Natural killer cell (primary cell): Measurements from ENCODE around the gene GTF2H4. TPM values are rescaled to one million over a fixed set of nuclear protein-coding genes. Genes with fewer than 3 reads are reported as not detected.
"Not testable (repeated sequence)": the region's sequence is repeated elsewhere in the genome, so short reads cannot be mapped to it uniquely, and the experiment has no call there.

Source experiments
- ATAC-seq, 3 donors: fragments of 150-1000 bp in 2 of 3; fragments of 200-7000 bp in 1 of 3; cut with Tn5 transposase; 1 replicate in 1 of 3; 2 replicates in 2 of 3; pipeline ENCODE4 v1.10.0; 2021; ENCODE audit warnings: mild to moderate bottlenecking in 2 of 3, moderate library complexity in 2 of 3
- DNase-seq, 2 donors: peaks; one replicate each; pipeline versions ENCODE4 v3.0.0 to v3.0.0-alpha.2; 2013 to 2021; ENCODE audit warnings: mixed read lengths in 1 of 2
- H3K27ac ChIP-seq: one replicate; pipeline ENCODE4 v1.5.1; 2013; ENCODE audit warnings: mild to moderate bottlenecking, low read length
- H3K27me3 ChIP-seq: one replicate; pipeline ENCODE4 v1.6.1; 2013; ENCODE audit warnings: low read length; ENCODE audit not compliant: control insufficient read depth, insufficient read depth
- H3K36me3 ChIP-seq: one replicate; pipeline ENCODE4 v1.6.1; 2013; ENCODE audit warnings: low read length; ENCODE audit not compliant: control insufficient read depth, insufficient read depth
- H3K4me1 ChIP-seq: one replicate; pipeline ENCODE4 v1.6.1; 2013; ENCODE audit warnings: low read length; ENCODE audit not compliant: control insufficient read depth, insufficient read depth
- H3K4me3 ChIP-seq: one replicate; pipeline ENCODE4 v1.5.1; 2013; ENCODE audit warnings: low read length
- H3K9me3 ChIP-seq: one replicate; pipeline ENCODE4 v1.6.1; 2013; ENCODE audit warnings: low read length; ENCODE audit not compliant: control insufficient read depth, insufficient read depth
- H3K27ac Mint-ChIP-seq, 2 donors: one replicate each; pipeline ENCODE4 v1.8.0; 2022; ENCODE audit warnings: mild to moderate bottlenecking in 2 of 2, mixed read lengths in 2 of 2, moderate library complexity in 1 of 2
- H3K27me3 Mint-ChIP-seq, 2 donors: one replicate each; pipeline ENCODE4 v1.8.0; 2022; ENCODE audit warnings: low read depth in 2 of 2, mixed read lengths in 2 of 2
- H3K36me3 Mint-ChIP-seq: one replicate; pipeline ENCODE4 v1.8.0; 2022; ENCODE audit warnings: mixed read lengths
- H3K4me1 Mint-ChIP-seq, 2 donors: one replicate each; pipeline ENCODE4 v1.8.0; 2022; ENCODE audit warnings: mixed read lengths in 2 of 2
- H3K4me3 Mint-ChIP-seq: one replicate; pipeline ENCODE4 v1.8.0; 2022; ENCODE audit warnings: mild to moderate bottlenecking, moderate library complexity, mixed read lengths
- H3K9me3 Mint-ChIP-seq, 2 donors: one replicate each; pipeline ENCODE4 v1.8.0; 2022; ENCODE audit warnings: mixed read lengths in 2 of 2
- WGBS: methylation state at CpG from one replicate; pipeline ENCODE4 v1.1.7; 2013; ENCODE audit warnings: missing lambda C conversion rate; ENCODE audit not compliant: insufficient coverage; 5-methylcytosine and 5-hydroxymethylcytosine counted together
- intact Hi-C: fragments of 100-400 bp; cut with micrococcal nuclease; formaldehyde crosslinking; loops from one replicate; pipeline ENCODE4 v1.14.2; 2022
- total RNA-seq, 4 donors: library from RNA; stranded (reverse); fragments of 120-200 nt in 1 of 4; gene quantifications; one replicate each; pipeline versions ENCODE4 v1.2.3 to v1.2.4, GENCODE V29; 2013 to 2022
- TF ChIP-seq, protein P1 (sequence below): fragments of 200-600 bp; IDR thresholded peaks from one replicate; pipeline ENCODE4 v1.8.0; 2022; ENCODE audit warnings: antibody characterized with exemption

GTF2H4 gene
- total RNA-seq, 3 donors from 2014 or later (not counting 1 experiment from before 2014, with no cell fraction given): 13.5 to 17.9 (median 15.7) TPM

GRCh38 chr6:30897882-30898281 lies 10.1 kb upstream of the GTF2H4 start:
- Histone ChIP-seq H3K27ac (no peak overlapping the region), H3K4me3 (no peak overlapping the region), H3K4me1 (no peaks in the 10 kb centered on the region), H3K27me3 (no peaks in the 10 kb centered on the region), H3K9me3 (no peaks in the 10 kb centered on the region), H3K36me3 (no peaks in the 10 kb centered on the region)
- Mint-ChIP-seq H3K4me1 (no peaks in the 10 kb centered on the region), H3K9me3 (no peaks in the 10 kb centered on the region), H3K4me3 (no peak overlapping the region), H3K27ac (no peak overlapping the region), H3K36me3 (no peaks in the 10 kb centered on the region), H3K27me3 (peaks cover 0 to 17% of the 10 kb centered on the region in 2 donors)
- DNase-seq (no peak), ATAC-seq (no peak)
- WGBS: 96% methylated on average over 16 of the region's 16 CpGs
- TF ChIP-seq, protein P1, sequence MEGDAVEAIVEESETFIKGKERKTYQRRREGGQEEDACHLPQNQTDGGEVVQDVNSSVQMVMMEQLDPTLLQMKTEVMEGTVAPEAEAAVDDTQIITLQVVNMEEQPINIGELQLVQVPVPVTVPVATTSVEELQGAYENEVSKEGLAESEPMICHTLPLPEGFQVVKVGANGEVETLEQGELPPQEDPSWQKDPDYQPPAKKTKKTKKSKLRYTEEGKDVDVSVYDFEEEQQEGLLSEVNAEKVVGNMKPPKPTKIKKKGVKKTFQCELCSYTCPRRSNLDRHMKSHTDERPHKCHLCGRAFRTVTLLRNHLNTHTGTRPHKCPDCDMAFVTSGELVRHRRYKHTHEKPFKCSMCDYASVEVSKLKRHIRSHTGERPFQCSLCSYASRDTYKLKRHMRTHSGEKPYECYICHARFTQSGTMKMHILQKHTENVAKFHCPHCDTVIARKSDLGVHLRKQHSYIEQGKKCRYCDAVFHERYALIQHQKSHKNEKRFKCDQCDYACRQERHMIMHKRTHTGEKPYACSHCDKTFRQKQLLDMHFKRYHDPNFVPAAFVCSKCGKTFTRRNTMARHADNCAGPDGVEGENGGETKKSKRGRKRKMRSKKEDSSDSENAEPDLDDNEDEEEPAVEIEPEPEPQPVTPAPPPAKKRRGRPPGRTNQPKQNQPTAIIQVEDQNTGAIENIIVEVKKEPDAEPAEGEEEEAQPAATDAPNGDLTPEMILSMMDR: no peak
- intact Hi-C loops: no loop called here

GRCh38 chr6:30898750-30899360 lies 9.2 kb upstream of the GTF2H4 start:
- Histone ChIP-seq H3K36me3 (no peaks in the 10 kb centered on the region), H3K27ac (no peak overlapping the region), H3K4me1 (no peaks in the 10 kb centered on the region), H3K4me3 (no peak overlapping the region), H3K9me3 (no peaks in the 10 kb centered on the region), H3K27me3 (no peaks in the 10 kb centered on the region)
- no peak for ATAC-seq
- H3K9me3 Mint-ChIP-seq: no peaks in the 10 kb centered on the region
- no peaks in the 10 kb centered on the region for H3K36me3 Mint-ChIP-seq
- DNase-seq: no peak
- H3K4me3 Mint-ChIP-seq: no peak overlapping the region
- 93% methylated on average over 23 of the region's 23 CpGs for WGBS
- H3K27ac Mint-ChIP-seq: no peak overlapping the region
- no peaks in the 10 kb centered on the region for H3K4me1 Mint-ChIP-seq
- TF ChIP-seq, protein P1: no peak
- H3K27me3 Mint-ChIP-seq: peaks cover 0 to 16% of the 10 kb centered on the region in 2 donors
- intact Hi-C loops: no loop called here

GRCh38 chr6:30900863-30901417 lies 7.1 kb upstream of the GTF2H4 start:
- no peaks in the 10 kb centered on the region for H3K27me3 ChIP-seq
- no peak overlapping the region for H3K4me3 Mint-ChIP-seq
- no peaks in the 10 kb centered on the region for H3K9me3 ChIP-seq
- no peaks in the 10 kb centered on the region for H3K36me3 ChIP-seq
- H3K4me1 Mint-ChIP-seq: no peaks in the 10 kb centered on the region
- H3K27me3 Mint-ChIP-seq: peaks cover 0 to 8% of the 10 kb centered on the region in 2 donors
- no peak overlapping the region for H3K27ac Mint-ChIP-seq
- H3K4me3 ChIP-seq: no peak overlapping the region
- intact Hi-C loops: no loop called here
- DNase-seq (no peak), ATAC-seq (no peak)
- no peaks in the 10 kb centered on the region for H3K4me1 ChIP-seq
- H3K36me3 Mint-ChIP-seq: no peaks in the 10 kb centered on the region
- WGBS: 86% methylated on average over 1 of the region's 1 CpG
- H3K9me3 Mint-ChIP-seq: no peaks in the 10 kb centered on the region
- TF ChIP-seq, protein P1: no peak
- no peak overlapping the region for H3K27ac ChIP-seq

DNA sequence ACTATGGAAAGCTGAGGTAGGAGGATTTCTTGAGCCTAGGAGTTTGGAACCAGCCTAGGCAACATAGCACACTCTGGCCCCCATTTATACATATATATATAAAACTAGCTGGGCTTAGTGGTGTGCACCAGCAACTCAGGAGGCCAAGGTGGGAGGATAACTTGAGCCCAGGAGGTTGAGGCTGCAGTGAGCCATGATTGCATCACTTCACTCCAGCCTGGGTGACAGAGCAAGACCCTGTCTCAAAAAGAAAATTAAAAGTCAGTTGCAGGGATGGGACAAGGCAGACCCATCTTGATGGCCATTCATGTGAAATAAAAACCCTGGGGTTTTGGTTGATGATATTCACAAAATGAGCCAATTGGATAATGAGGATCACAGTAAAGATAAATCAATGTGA lies 6.6 kb upstream of the GTF2H4 start:
- no peaks in the 10 kb centered on the region for H3K36me3 Mint-ChIP-seq
- H3K36me3 ChIP-seq: no peaks in the 10 kb centered on the region
- no peaks in the 10 kb centered on the region for H3K4me1 ChIP-seq
- TF ChIP-seq, protein P1: no peak
- H3K4me3 Mint-ChIP-seq: no peak overlapping the region
- intact Hi-C loops: no loop called here
- peaks cover 0 to 7% of the 10 kb centered on the region in 2 donors for H3K27me3 Mint-ChIP-seq
- no peak overlapping the region for H3K27ac ChIP-seq
- H3K4me1 Mint-ChIP-seq: no peaks in the 10 kb centered on the region
- no peak overlapping the region for H3K27ac Mint-ChIP-seq
- no peak overlapping the region for H3K4me3 ChIP-seq
- no peaks in the 10 kb centered on the region for H3K27me3 ChIP-seq
- H3K9me3 ChIP-seq: no peaks in the 10 kb centered on the region
- DNase-seq: no peak
- H3K9me3 Mint-ChIP-seq: no peaks in the 10 kb centered on the region
- no peak for ATAC-seq

GRCh38 chr6:30902196-30902595 lies 5.8 kb upstream of the GTF2H4 start:
- WGBS: 89% methylated on average over 9 of the region's 9 CpGs
- H3K9me3 Mint-ChIP-seq, H3K36me3 Mint-ChIP-seq, H3K4me3 Mint-ChIP-seq, DNase-seq, H3K4me1 Mint-ChIP-seq, ATAC-seq, H3K27me3 Mint-ChIP-seq, H3K27ac Mint-ChIP-seq, H3K36me3 ChIP-seq, intact Hi-C loops, H3K27me3 ChIP-seq, H3K9me3 ChIP-seq, H3K27ac ChIP-seq, H3K4me3 ChIP-seq, H3K4me1 ChIP-seq: not testable (repeated sequence)
